Mesothelial cell of epicardium (in vitro differentiated cells): Measurements from ENCODE around the gene KLK11. TPM values are rescaled to one million over a fixed set of nuclear protein-coding genes. Genes with fewer than 3 reads are reported as not detected.
"Not testable (repeated sequence)": the region's sequence is repeated elsewhere in the genome, so short reads cannot be mapped to it uniquely, and the experiment has no call there.

Source experiments
- DNase-seq, 2 experiments: peaks; one replicate each; pipeline ENCODE4 v3.0.0; 2021; ENCODE audit warnings: low spot score in 2 of 2; ENCODE audit not compliant: unreplicated experiment in 2 of 2
- H3K27ac Mint-ChIP-seq: 2 replicates; pipeline ENCODE4 v1.8.0; 2021; ENCODE audit warnings: mixed read lengths
- H3K27me3 Mint-ChIP-seq: 2 replicates; pipeline ENCODE4 v1.8.0; 2021; ENCODE audit warnings: low read depth, mixed read lengths
- H3K36me3 Mint-ChIP-seq: 2 replicates; pipeline ENCODE4 v1.8.0; 2021; ENCODE audit warnings: mixed read lengths
- H3K4me1 Mint-ChIP-seq: 2 replicates; pipeline ENCODE4 v1.8.0; 2021; ENCODE audit warnings: mixed read lengths
- H3K4me3 Mint-ChIP-seq: 2 replicates; pipeline ENCODE4 v1.8.0; 2021; ENCODE audit warnings: mild to moderate bottlenecking, moderate library complexity, mixed read lengths
- H3K9me3 Mint-ChIP-seq: 2 replicates; pipeline ENCODE4 v1.8.0; 2021; ENCODE audit warnings: mixed read lengths
- CTCF ChIP-seq: fragments of 200-600 bp; sonication (generic); IDR thresholded peaks from one replicate; pipeline ENCODE4 v1.5.0; 2021; ENCODE audit warnings: antibody characterized with exemption; ENCODE audit not compliant: unreplicated experiment
- total RNA-seq: library from RNA; stranded (reverse); gene quantifications from 3 replicates; pipeline ENCODE4 v1.2.1, GENCODE V29; 2021

KLK11 gene
- total RNA-seq, 1 donor from 2014 or later, result not detected

GRCh38 chr19:51000426-51000825 lies 26.0 kb downstream of the KLK11 start:
- Mint-ChIP-seq H3K27me3 (peaks cover 62% of the 10 kb centered on the region), H3K4me1 (peaks cover 18% of the 10 kb centered on the region), H3K27ac (no peak overlapping the region), H3K4me3 (no peak overlapping the region), H3K9me3 (no peaks in the 10 kb centered on the region), H3K36me3 (no peaks in the 10 kb centered on the region)
- DNase-seq, result no peak
- no peak for TF ChIP-seq CTCF

- TF ChIP-seq CTCF, result no peak
- no peaks in the 10 kb centered on the region for H3K36me3 Mint-ChIP-seq
- H3K27me3 Mint-ChIP-seq, result peaks cover 52% of the 10 kb centered on the region
- DNase-seq, result no peak
- H3K4me3 Mint-ChIP-seq, result no peak overlapping the region
- no peaks in the 10 kb centered on the region for H3K9me3 Mint-ChIP-seq
- peaks cover 18% of the 10 kb centered on the region for H3K4me1 Mint-ChIP-seq
- no peak overlapping the region for H3K27ac Mint-ChIP-seq
Measured at GRCh38 chr19:50998686-50999085, 27.7 kb downstream of the KLK11 start.

GRCh38 chr19:50998061-50998460 lies 28.4 kb downstream of the KLK11 start:
- Mint-ChIP-seq H3K27me3 (peaks cover 46% of the 10 kb centered on the region), H3K36me3 (no peaks in the 10 kb centered on the region), H3K9me3 (no peaks in the 10 kb centered on the region), H3K27ac (no peak overlapping the region), H3K4me3 (no peak overlapping the region), H3K4me1 (peaks cover 18% of the 10 kb centered on the region)
- no peak for TF ChIP-seq CTCF
- DNase-seq, result no peak

- H3K36me3 Mint-ChIP-seq, result no peaks in the 10 kb centered on the region
- DNase-seq, result no peak
- peaks cover 53% of the 10 kb centered on the region for H3K27me3 Mint-ChIP-seq
- H3K4me3 Mint-ChIP-seq, result no peak overlapping the region
- H3K27ac Mint-ChIP-seq, result no peak overlapping the region
- H3K9me3 Mint-ChIP-seq, result no peaks in the 10 kb centered on the region
- no peak for TF ChIP-seq CTCF
- H3K4me1 Mint-ChIP-seq, result no peaks in the 10 kb centered on the region
Measured at GRCh38 chr19:50994129-50994528, 32.3 kb downstream of the KLK11 start.

DNA sequence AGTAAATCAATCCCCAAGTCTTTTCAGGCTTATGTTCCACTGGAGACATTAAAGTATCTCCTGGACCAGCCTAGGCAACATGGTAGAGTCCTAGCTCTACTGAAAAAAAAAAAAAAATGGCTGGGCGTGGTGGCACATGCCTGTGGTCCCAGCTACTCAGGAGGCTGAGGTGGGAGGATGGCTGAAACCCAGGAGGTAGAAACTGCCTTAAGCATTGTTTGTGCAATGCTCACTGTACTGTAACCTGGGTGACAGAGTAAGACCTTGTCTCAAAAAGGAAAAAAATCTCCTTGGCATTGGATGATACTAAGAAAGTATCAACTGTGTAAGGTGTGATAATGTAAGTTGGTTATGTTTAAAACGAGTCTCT lies 33.8 kb downstream of the KLK11 start:
- no peaks in the 10 kb centered on the region for H3K4me1 Mint-ChIP-seq
- DNase-seq, result no peak
- H3K4me3 Mint-ChIP-seq, result no peak overlapping the region
- H3K27me3 Mint-ChIP-seq, result peaks cover 52% of the 10 kb centered on the region
- H3K27ac Mint-ChIP-seq, result no peak overlapping the region
- TF ChIP-seq CTCF, result no peak
- no peaks in the 10 kb centered on the region for H3K9me3 Mint-ChIP-seq
- no peaks in the 10 kb centered on the region for H3K36me3 Mint-ChIP-seq

DNA sequence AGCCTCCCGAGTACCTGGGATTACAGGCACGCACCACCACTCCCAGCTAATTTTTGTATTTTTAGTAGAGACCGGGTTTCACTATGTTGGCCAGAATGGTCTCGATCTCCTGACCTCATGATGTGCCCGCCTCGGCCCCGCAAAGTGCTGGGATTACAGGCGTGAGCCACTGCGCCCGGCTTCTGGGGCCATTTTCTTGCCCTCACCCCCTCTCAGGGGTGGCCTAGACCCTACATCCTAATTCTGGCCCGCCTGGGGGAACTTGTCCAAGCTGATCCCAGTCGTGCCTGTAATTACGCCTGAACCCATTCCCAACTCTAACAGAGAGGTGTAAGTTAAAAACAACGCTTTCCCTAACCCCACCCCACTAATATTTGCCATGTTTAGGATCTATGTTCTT lies 42.0 kb downstream of the KLK11 start:
- H3K4me3 Mint-ChIP-seq, DNase-seq, H3K9me3 Mint-ChIP-seq, H3K4me1 Mint-ChIP-seq, H3K36me3 Mint-ChIP-seq, H3K27ac Mint-ChIP-seq: not testable (repeated sequence)
- peaks cover 72% of the 10 kb centered on the region for H3K27me3 Mint-ChIP-seq
